Peyer's patch (tissue), 4 donors: ENCODE data around the gene ATP2C1. TPM values are rescaled to one million over a fixed set of nuclear protein-coding genes. Genes with fewer than 3 reads are reported as not detected.
"Not testable (repeated sequence)": the region's sequence is repeated elsewhere in the genome, so short reads cannot be mapped to it uniquely, and the experiment has no call there.

ENCODE experiments used
- DNase-seq, 3 donors: peaks; one replicate each; pipeline ENCODE4 v3.0.0-alpha.2; 2017 to 2019
- H3K27ac ChIP-seq, 4 donors: fragments of 200-600 bp; sonication (generic); one replicate each; pipeline ENCODE4 v1.5.1; 2016 to 2019
- H3K27me3 ChIP-seq, 2 donors: fragments of 200-600 bp; sonication (generic); one replicate each; pipeline ENCODE4 v1.5.1; 2019
- H3K36me3 ChIP-seq, 3 donors: fragments of 200-600 bp; sonication (generic); one replicate each; pipeline ENCODE4 v1.5.1; 2016 to 2019
- H3K4me1 ChIP-seq, 4 donors: fragments of 200-600 bp; sonication (generic); one replicate each; pipeline ENCODE4 v1.5.1; 2016 to 2019
- H3K4me3 ChIP-seq, 4 donors: fragments of 200-600 bp; sonication (generic); 1 replicate in 3 of 4; 2 replicates in 1 of 4; pipeline ENCODE4 v1.5.1; 2016 to 2019; ENCODE audit warnings: mild to moderate bottlenecking in 1 of 4
- H3K9me3 ChIP-seq, 4 donors: fragments of 200-600 bp; sonication (generic); one replicate each; pipeline ENCODE4 v1.5.1; 2016 to 2019; ENCODE audit warnings: mild to moderate bottlenecking in 1 of 4
- CTCF ChIP-seq, 6 experiments: fragments of 450-650 bp in 4 of 6; fragments of 200-600 bp in 2 of 6; sonication (generic) in 1 of 6; IDR thresholded peaks; one replicate each; pipeline ENCODE4 v1.5.1; 2017 to 2019; ENCODE audit warnings: antibody characterized with exemption in 6 of 6, mild to moderate bottlenecking in 3 of 6, moderate library complexity in 1 of 6
- POLR2A ChIP-seq, 2 donors: fragments of 450-650 bp; IDR thresholded peaks; one replicate each; pipeline ENCODE4 v1.5.1; 2017; ENCODE audit warnings: antibody characterized with exemption in 2 of 2, mild to moderate bottlenecking in 2 of 2, moderate library complexity in 2 of 2
- total RNA-seq, 4 donors: library from RNA; depleted of rRNA; stranded (reverse); fragments of >200 nt; gene quantifications; one replicate each; pipeline ENCODE4 v1.1.0, GENCODE V29; 2016

Gene ATP2C1
- total RNA-seq, 4 donors from 2014 or later = 32.2 to 49.5 (median 40.8) TPM

GRCh38 chr3:130963444-130963843, 69.6 kb downstream of the ATP2C1 start:
- Histone ChIP-seq H3K4me3 (no peak overlapping the region), H3K9me3 (no peaks in the 10 kb centered on the region), H3K27ac (no peak overlapping the region), H3K36me3 (peaks cover 0 to 45% (median 0%) of the 10 kb centered on the region in 3 donors), H3K27me3 (no peaks in the 10 kb centered on the region), H3K4me1 (no peaks in the 10 kb centered on the region)
- no peak for DNase-seq
- TF ChIP-seq CTCF (IDR thresholded peaks at IDR 0.05) (no peak), POLR2A (IDR thresholded peaks at IDR 0.05) (no peak)

GRCh38 chr3:130963878-130964277, 70.0 kb downstream of the ATP2C1 start:
- Histone ChIP-seq H3K27me3 (no peaks in the 10 kb centered on the region), H3K27ac (no peak overlapping the region), H3K9me3 (no peaks in the 10 kb centered on the region), H3K4me3 (no peak overlapping the region), H3K4me1 (no peaks in the 10 kb centered on the region), H3K36me3 (peaks cover 0 to 46% (median 0%) of the 10 kb centered on the region in 3 donors)
- no peak for DNase-seq
- TF ChIP-seq CTCF (IDR thresholded peaks at IDR 0.05) (no peak), POLR2A (IDR thresholded peaks at IDR 0.05) (no peak)

- Histone ChIP-seq H3K9me3 (no peaks in the 10 kb centered on the region), H3K36me3 (peaks cover 0 to 48% (median 0%) of the 10 kb centered on the region in 3 donors), H3K4me1 (no peaks in the 10 kb centered on the region), H3K4me3 (no peak overlapping the region), H3K27ac (no peak overlapping the region), H3K27me3 (no peaks in the 10 kb centered on the region)
- DNase-seq = no peak
- no peak for TF ChIP-seq CTCF (IDR thresholded peaks at IDR 0.05)
- no peak for TF ChIP-seq POLR2A (IDR thresholded peaks at IDR 0.05)
Observed at GRCh38 chr3:130967281-130967680, 73.4 kb downstream of the ATP2C1 start.

GRCh38 chr3:130968221-130968620, 74.3 kb downstream of the ATP2C1 start:
- no peaks in the 10 kb centered on the region for H3K4me1 ChIP-seq
- no peaks in the 10 kb centered on the region for H3K9me3 ChIP-seq
- TF ChIP-seq CTCF (IDR thresholded peaks at IDR 0.05) = no peak
- TF ChIP-seq POLR2A (IDR thresholded peaks at IDR 0.05) = no peak
- no peak overlapping the region for H3K4me3 ChIP-seq
- no peak for DNase-seq
- peaks cover 0 to 48% (median 0%) of the 10 kb centered on the region in 3 donors for H3K36me3 ChIP-seq
- H3K27me3 ChIP-seq = no peaks in the 10 kb centered on the region
- H3K27ac ChIP-seq = no peak overlapping the region

- H3K9me3 ChIP-seq = no peaks in the 10 kb centered on the region
- no peak for TF ChIP-seq POLR2A (IDR thresholded peaks at IDR 0.05)
- TF ChIP-seq CTCF (IDR thresholded peaks at IDR 0.05) = no peak
- H3K27ac ChIP-seq = no peak overlapping the region
- H3K27me3 ChIP-seq = no peaks in the 10 kb centered on the region
- no peaks in the 10 kb centered on the region for H3K4me1 ChIP-seq
- peaks cover 0 to 48% (median 0%) of the 10 kb centered on the region in 3 donors for H3K36me3 ChIP-seq
- DNase-seq = no peak
- H3K4me3 ChIP-seq = no peak overlapping the region
Observed at GRCh38 chr3:130969621-130970020, 75.7 kb downstream of the ATP2C1 start.

GRCh38 chr3:130971208-130971607, 77.3 kb downstream of the ATP2C1 start:
- peaks cover 0 to 32% (median 0%) of the 10 kb centered on the region in 3 donors for H3K36me3 ChIP-seq

GRCh38 chr3:130972592-130972991, 78.7 kb downstream of the ATP2C1 start:
- not testable (repeated sequence) for DNase-seq, H3K27ac ChIP-seq, H3K4me3 ChIP-seq, H3K27me3 ChIP-seq, H3K4me1 ChIP-seq, H3K9me3 ChIP-seq
- H3K36me3 ChIP-seq = peaks cover 0 to 31% (median 0%) of the 10 kb centered on the region in 3 donors

More at GRCh38 chr3:130971208-130971607, 77.3 kb downstream of the ATP2C1 start:
- no peak for TF ChIP-seq POLR2A (IDR thresholded peaks at IDR 0.05)
- TF ChIP-seq CTCF (IDR thresholded peaks at IDR 0.05) = no peak
- H3K4me3 ChIP-seq = no peak overlapping the region
- H3K27me3 ChIP-seq = no peaks in the 10 kb centered on the region
- H3K4me1 ChIP-seq = no peaks in the 10 kb centered on the region
- no peaks in the 10 kb centered on the region for H3K9me3 ChIP-seq
- no peak overlapping the region for H3K27ac ChIP-seq
- no peak for DNase-seq
